Fibroblast of lung (primary cell): Measurements from ENCODE around the gene CUBN. TPM values are rescaled to one million over a fixed set of nuclear protein-coding genes. Genes with fewer than 3 reads are reported as not detected.

Source experiments
- DNase-seq, 2 donors: peaks; one replicate each; pipeline versions ENCODE4 v3.0.0 to v3.0.0-alpha.2; 2010; ENCODE audit warnings: low read depth in 2 of 2
- H2AFZ ChIP-seq: 2 replicates; pipeline ENCODE4 v1.5.1; 2012; ENCODE audit warnings: low read length, control low read depth, inconsistent platforms
- H3K27ac ChIP-seq: 2 replicates; pipeline ENCODE4 v1.5.1; 2011; ENCODE audit warnings: low read length, control low read depth; ENCODE audit not compliant: insufficient read depth
- H3K27me3 ChIP-seq: 2 replicates; pipeline ENCODE4 v1.5.1; 2011; ENCODE audit warnings: mild to moderate bottlenecking, low read length; ENCODE audit not compliant: control insufficient read depth, insufficient read depth
- H3K36me3 ChIP-seq: 2 replicates; pipeline ENCODE4 v1.5.1; 2011; ENCODE audit warnings: low read length; ENCODE audit not compliant: control insufficient read depth, insufficient read depth
- H3K4me1 ChIP-seq: 2 replicates; pipeline ENCODE4 v1.5.1; 2011; ENCODE audit warnings: low read length; ENCODE audit not compliant: control insufficient read depth, insufficient read depth; ENCODE audit errors: extremely low read depth
- H3K4me2 ChIP-seq: 2 replicates; pipeline ENCODE4 v1.5.1; 2011; ENCODE audit warnings: low read length, control low read depth; ENCODE audit not compliant: insufficient read depth; ENCODE audit errors: extremely low read depth
- H3K4me3 ChIP-seq, 4 experiments: fragments of 200-600 bp in 1 of 4; sonication (generic) in 1 of 4; replicated peaks in 1 of 4; 2 replicates each; pipeline ENCODE4 v1.5.1; 2011 to 2016; ENCODE audit warnings: low read length in 4 of 4, low read depth in 3 of 4, mild to moderate bottlenecking in 3 of 4, control low read depth in 2 of 4, inconsistent platforms in 1 of 4, mixed read lengths in 1 of 4; ENCODE audit not compliant: insufficient read depth in 1 of 4; ENCODE audit errors: control extremely low read depth in 1 of 4
- H3K79me2 ChIP-seq: 2 replicates; pipeline ENCODE4 v1.5.1; 2012; ENCODE audit warnings: mild to moderate bottlenecking, low read length, inconsistent platforms; ENCODE audit not compliant: control insufficient read depth, insufficient read depth
- H3K9ac ChIP-seq: 2 replicates; pipeline ENCODE4 v1.5.1; 2011; ENCODE audit warnings: mild to moderate bottlenecking, low read length, control low read depth; ENCODE audit not compliant: insufficient read depth
- H3K9me3 ChIP-seq: 2 replicates; pipeline ENCODE4 v1.5.1; 2012; ENCODE audit warnings: low read depth, low read length; ENCODE audit not compliant: control insufficient read depth, insufficient read depth
- H4K20me1 ChIP-seq: 2 replicates; pipeline ENCODE4 v1.5.1; 2011; ENCODE audit warnings: low read length; ENCODE audit not compliant: control insufficient read depth, insufficient read depth; ENCODE audit errors: extremely low read depth
- EZH2 ChIP-seq: IDR thresholded peaks from 2 replicates; pipeline ENCODE4 v1.5.1; 2012; ENCODE audit warnings: low read length, control low read depth, mild to moderate bottlenecking; ENCODE audit errors: missing control alignments
- polyA plus RNA-seq, 2 donors: library from polyadenylated mRNA; depleted of rRNA in 1 of 2; stranded (reverse) in 1 of 2; unstranded in 1 of 2; fragments of >200 nt; gene quantifications; 2 replicates each; pipeline ENCODE4 v1.2.1, GENCODE V29; 2011 to 2012; ENCODE audit warnings: missing spikeins in 1 of 2
- total RNA-seq: library from RNA; depleted of rRNA; stranded (reverse); fragments of >200 nt; gene quantifications from 2 replicates; pipeline ENCODE4 v1.2.1, GENCODE V29; 2014
- TF ChIP-seq, protein P1 (sequence below), 2 donors: IDR thresholded peaks in 1 of 2; conservative IDR thresholded peaks in 1 of 2; 1 replicate in 1 of 2; 2 replicates in 1 of 2; pipeline ENCODE4 v1.5.1; 2011 to 2012; ENCODE audit warnings: low read length in 2 of 2, control low read depth in 1 of 2, inconsistent platforms in 1 of 2, low read depth in 1 of 2, mild to moderate bottlenecking in 1 of 2

Gene CUBN
- total and polyA plus RNA-seq, 2 donors (not counting 1 experiment from before 2014, with no cell fraction given): 1.3 to 1.5 TPM

DNA sequence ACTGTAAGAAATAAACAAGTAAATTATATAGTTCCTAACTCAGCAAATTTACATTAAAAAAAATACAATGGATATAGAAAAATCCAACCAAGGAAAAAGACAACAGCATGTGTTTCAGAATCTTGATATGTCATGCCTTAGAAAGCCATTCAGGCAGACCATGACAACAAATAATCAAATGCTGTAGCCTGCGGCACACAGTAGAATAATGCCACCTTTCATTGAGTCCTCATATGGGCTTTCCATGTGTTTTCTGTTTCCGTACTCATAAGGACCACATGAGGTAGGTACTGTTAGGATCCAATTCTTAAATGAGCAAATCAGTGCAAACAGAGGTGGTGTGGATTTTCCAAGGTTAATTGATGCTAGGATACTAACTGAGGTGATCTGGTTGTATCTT is 138.6 kb downstream of the CUBN start:
- H3K79me2 ChIP-seq: no peaks in the 10 kb centered on the region
- no peak overlapping the region for H3K4me3 ChIP-seq
- no peak for TF ChIP-seq EZH2
- TF ChIP-seq, protein P1, sequence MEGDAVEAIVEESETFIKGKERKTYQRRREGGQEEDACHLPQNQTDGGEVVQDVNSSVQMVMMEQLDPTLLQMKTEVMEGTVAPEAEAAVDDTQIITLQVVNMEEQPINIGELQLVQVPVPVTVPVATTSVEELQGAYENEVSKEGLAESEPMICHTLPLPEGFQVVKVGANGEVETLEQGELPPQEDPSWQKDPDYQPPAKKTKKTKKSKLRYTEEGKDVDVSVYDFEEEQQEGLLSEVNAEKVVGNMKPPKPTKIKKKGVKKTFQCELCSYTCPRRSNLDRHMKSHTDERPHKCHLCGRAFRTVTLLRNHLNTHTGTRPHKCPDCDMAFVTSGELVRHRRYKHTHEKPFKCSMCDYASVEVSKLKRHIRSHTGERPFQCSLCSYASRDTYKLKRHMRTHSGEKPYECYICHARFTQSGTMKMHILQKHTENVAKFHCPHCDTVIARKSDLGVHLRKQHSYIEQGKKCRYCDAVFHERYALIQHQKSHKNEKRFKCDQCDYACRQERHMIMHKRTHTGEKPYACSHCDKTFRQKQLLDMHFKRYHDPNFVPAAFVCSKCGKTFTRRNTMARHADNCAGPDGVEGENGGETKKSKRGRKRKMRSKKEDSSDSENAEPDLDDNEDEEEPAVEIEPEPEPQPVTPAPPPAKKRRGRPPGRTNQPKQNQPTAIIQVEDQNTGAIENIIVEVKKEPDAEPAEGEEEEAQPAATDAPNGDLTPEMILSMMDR (conservative IDR thresholded peaks at IDR 0.05 in 1 of 2, IDR thresholded peaks at IDR 0.05 in 1 of 2; ENCODE audit: low read depth in 1 of 2, low read length in 2 of 2): no peak
- H3K36me3 ChIP-seq: no peaks in the 10 kb centered on the region
- H3K9ac ChIP-seq: no peak overlapping the region
- H3K4me2 ChIP-seq: no peak overlapping the region
- no peaks in the 10 kb centered on the region for H3K9me3 ChIP-seq
- H4K20me1 ChIP-seq: no peaks in the 10 kb centered on the region
- no peak overlapping the region for H3K27ac ChIP-seq
- H3K4me1 ChIP-seq: peaks cover 15% of the 10 kb centered on the region
- DNase-seq: no peak
- H2AFZ ChIP-seq: no peak overlapping the region
- H3K27me3 ChIP-seq: no peaks in the 10 kb centered on the region

DNA sequence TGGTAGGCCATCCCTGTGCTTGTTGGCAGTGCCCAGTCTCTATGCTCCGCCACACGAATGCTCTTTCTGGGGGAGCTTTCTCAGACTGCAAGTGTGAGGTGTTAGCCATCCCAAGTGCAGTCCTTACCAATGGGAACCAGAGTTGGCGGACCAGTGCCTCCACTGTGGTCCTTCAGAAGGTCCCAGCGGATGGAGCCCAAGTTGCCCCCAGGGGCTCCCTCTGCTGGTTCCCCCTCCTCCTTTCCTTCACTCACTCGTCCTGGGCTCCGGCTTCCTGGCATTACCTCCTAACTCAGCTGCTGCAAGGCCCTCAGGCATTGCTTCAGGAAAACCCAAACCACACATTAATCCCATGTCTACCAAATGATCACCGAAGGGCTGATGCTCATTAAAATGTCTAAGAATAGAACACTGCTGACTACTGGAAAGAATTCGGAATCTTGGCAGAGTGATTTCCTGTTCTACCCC is 139.8 kb downstream of the CUBN start:
- no peaks in the 10 kb centered on the region for H3K79me2 ChIP-seq
- peaks cover 17% of the 10 kb centered on the region for H3K4me1 ChIP-seq
- no peaks in the 10 kb centered on the region for H4K20me1 ChIP-seq
- H3K4me3 ChIP-seq: no peak overlapping the region
- no peaks in the 10 kb centered on the region for H3K27me3 ChIP-seq
- DNase-seq: peak in 1 of 2 donors; percentile 92
- no peak overlapping the region for H3K9ac ChIP-seq
- TF ChIP-seq, protein P1 (conservative IDR thresholded peaks at IDR 0.05 in 1 of 2, IDR thresholded peaks at IDR 0.05 in 1 of 2; ENCODE audit: low read depth in 1 of 2, low read length in 2 of 2): no peak
- TF ChIP-seq EZH2: no peak
- no peak overlapping the region for H3K27ac ChIP-seq
- H3K4me2 ChIP-seq: no peak overlapping the region
- H3K9me3 ChIP-seq: no peaks in the 10 kb centered on the region
- no peak overlapping the region for H2AFZ ChIP-seq
- H3K36me3 ChIP-seq: no peaks in the 10 kb centered on the region

DNA sequence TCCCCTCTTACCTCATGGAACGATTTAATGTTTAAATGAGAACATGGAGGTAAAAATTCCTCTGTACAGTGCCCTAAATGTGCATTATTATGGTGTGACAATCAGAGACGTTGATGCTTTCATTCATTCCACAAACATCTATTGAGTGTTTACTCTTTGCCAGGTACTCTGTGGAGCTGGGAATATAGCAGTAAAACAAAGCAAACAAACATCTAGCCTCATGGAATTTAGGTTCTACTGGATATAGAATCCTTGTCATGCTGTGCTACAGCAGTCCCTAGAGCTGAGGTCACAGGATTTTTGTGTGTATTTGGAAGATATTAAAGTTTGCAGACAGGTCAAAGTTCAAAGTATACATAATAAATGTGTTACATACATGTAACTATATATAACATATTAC is 140.7 kb downstream of the CUBN start:
- DNase-seq: no peak
- peaks cover 17% of the 10 kb centered on the region for H3K4me1 ChIP-seq

More for the DNA sequence above, 140.7 kb downstream of the CUBN start:
- Histone ChIP-seq H3K79me2 (no peaks in the 10 kb centered on the region), H3K27me3 (no peaks in the 10 kb centered on the region), H2AFZ (no peak overlapping the region), H3K36me3 (no peaks in the 10 kb centered on the region), H3K9ac (no peak overlapping the region), H3K27ac (no peak overlapping the region), H3K4me2 (no peak overlapping the region), H4K20me1 (no peaks in the 10 kb centered on the region), H3K4me3 (no peak overlapping the region), H3K9me3 (no peaks in the 10 kb centered on the region)
- TF ChIP-seq, protein P1 (conservative IDR thresholded peaks at IDR 0.05 in 1 of 2, IDR thresholded peaks at IDR 0.05 in 1 of 2; ENCODE audit: low read depth in 1 of 2, low read length in 2 of 2): no peak
- TF ChIP-seq EZH2: no peak
